Endothelial cell of umbilical vein (primary cell): Measurements from ENCODE around the gene JAGN1. TPM values are rescaled to one million over a fixed set of nuclear protein-coding genes. Genes with fewer than 3 reads are reported as not detected.

Experiments used
- BruUV-seq: library from RNA; stranded (reverse); fragments of 400-500 nt; replicated peaks from 2 replicates; lab custom pipeline; 2021; lab: Mats Ljungman, UMichigan
- CTCF ChIA-PET: fragments of 300-600, 350-600 bp; sonication (Branson Sonifier 250); formaldehyde crosslinking; loops from one replicate; lab custom pipeline; 2021; ENCODE audit warnings: antibody characterized with exemption, inconsistent platforms; lab: Charles Lee
- POLR2A ChIA-PET: fragments of 300-600, 350-600 bp; sonication (Branson Sonifier 250); formaldehyde crosslinking; loops from one replicate; lab custom pipeline; 2021; ENCODE audit warnings: antibody characterized with exemption, inconsistent platforms; lab: Charles Lee
- DNase-seq: peaks from one replicate; pipeline ENCODE4 v3.0.0-alpha.2; 2011; ENCODE audit warnings: low read depth, low spot score
- FAIRE-seq: peaks from 2 replicates; lab custom pipeline; 2011; peaks lifted over from hg19 to GRCh38; lab: Jason Lieb, UNC
- H2AFZ ChIP-seq: 2 replicates; pipeline ENCODE4 v1.6.0; 2012; ENCODE audit warnings: low read depth, low read length, control low read depth, inconsistent platforms
- H3K27ac ChIP-seq: 2 replicates; pipeline ENCODE4 v1.5.1; 2011; ENCODE audit warnings: low read depth, mild to moderate bottlenecking, control low read depth, low read length, moderate library complexity; ENCODE audit not compliant: insufficient read depth
- H3K27me3 ChIP-seq, 2 experiments: 2 replicates each; pipeline versions ENCODE4 v1.6.0 to v1.6.1; 2011; ENCODE audit warnings: low read length in 2 of 2, mixed read lengths in 1 of 2; ENCODE audit not compliant: control insufficient read depth in 2 of 2, insufficient read depth in 2 of 2
- H3K36me3 ChIP-seq, 2 experiments: 2 replicates in 1 of 2; 3 replicates in 1 of 2; pipeline ENCODE4 v1.5.1; 2011; ENCODE audit warnings: low read length in 2 of 2, mild to moderate bottlenecking in 1 of 2, moderate library complexity in 1 of 2; ENCODE audit not compliant: control insufficient read depth in 2 of 2, insufficient read depth in 2 of 2; ENCODE audit errors: extremely low read depth in 1 of 2
- H3K4me1 ChIP-seq: 3 replicates; pipeline ENCODE4 v1.5.1; 2011; ENCODE audit warnings: mild to moderate bottlenecking, low read length; ENCODE audit not compliant: control insufficient read depth, insufficient read depth; ENCODE audit errors: extremely low read depth
- H3K4me2 ChIP-seq: 2 replicates; pipeline ENCODE4 v1.6.1; 2011; ENCODE audit warnings: low read length, control low read depth, mixed read lengths; ENCODE audit not compliant: insufficient read depth
- H3K4me3 ChIP-seq, 3 experiments: fragments of 200-600 bp in 1 of 3; sonication (generic), shearing (Covaris generic) in 1 of 3; replicated peaks in 1 of 3; 2 replicates each; pipeline ENCODE4 v1.5.1; 2011 to 2016; ENCODE audit warnings: control low read depth in 3 of 3, low read length in 3 of 3, mild to moderate bottlenecking in 2 of 3, inconsistent platforms in 1 of 3, low read depth in 1 of 3, moderate library complexity in 1 of 3; ENCODE audit not compliant: insufficient read depth in 1 of 3
- H3K79me2 ChIP-seq: 2 replicates; pipeline ENCODE4 v1.6.0; 2012; ENCODE audit warnings: low read length, inconsistent platforms; ENCODE audit not compliant: control insufficient read depth, insufficient read depth
- H3K9ac ChIP-seq: replicated peaks from 2 replicates; pipeline ENCODE3; 2011; ENCODE audit warnings: low read length, control low read depth; ENCODE audit not compliant: insufficient read depth; ENCODE audit errors: extremely low read depth
- H3K9me1 ChIP-seq: replicated peaks from 3 replicates; pipeline ENCODE4 v1.6.0; 2011; ENCODE audit warnings: mild to moderate bottlenecking, low read length; ENCODE audit not compliant: control insufficient read depth, insufficient read depth; ENCODE audit errors: extremely low read depth
- H3K9me3 ChIP-seq: replicated peaks from 2 replicates; pipeline ENCODE4 v1.5.1; 2012; ENCODE audit warnings: low read length, inconsistent platforms; ENCODE audit not compliant: control insufficient read depth, insufficient read depth
- H4K20me1 ChIP-seq: replicated peaks from 2 replicates; pipeline ENCODE3; 2011; ENCODE audit warnings: mild to moderate bottlenecking, low read length; ENCODE audit not compliant: control insufficient read depth, insufficient read depth; ENCODE audit errors: extremely low read depth
- CTCF ChIP-seq, 2 donors: IDR thresholded peaks; 1 replicate in 1 of 2; 2 replicates in 1 of 2; pipeline ENCODE4 v1.5.1; 2011; ENCODE audit warnings: low read length in 2 of 2, mild to moderate bottlenecking in 2 of 2, moderate library complexity in 2 of 2, control low read depth in 1 of 2, inconsistent platforms in 1 of 2, low read depth in 1 of 2; ENCODE audit not compliant: insufficient read depth in 1 of 2; ENCODE audit errors: extremely low read depth in 1 of 2
- EZH2 ChIP-seq: IDR thresholded peaks from 2 replicates; pipeline ENCODE4 v1.6.1; 2012; ENCODE audit warnings: borderline replicate concordance, low read depth, mild to moderate bottlenecking, moderate library complexity, low read length, inconsistent platforms; ENCODE audit not compliant: severe bottlenecking
- FOS ChIP-seq: IDR thresholded peaks from 2 replicates; pipeline ENCODE4 v1.6.1; 2011; ENCODE audit warnings: mild to moderate bottlenecking, low read length, moderate library complexity, borderline replicate concordance; ENCODE audit not compliant: insufficient read depth
- GATA2 ChIP-seq: IDR thresholded peaks from 2 replicates; pipeline ENCODE4 v1.7.0; 2011; ENCODE audit warnings: low read depth, mild to moderate bottlenecking, moderate library complexity, mixed read lengths, low read length; ENCODE audit not compliant: insufficient read length, insufficient read depth
- JUN ChIP-seq: IDR thresholded peaks from 2 replicates; pipeline ENCODE4 v1.6.1; 2011; ENCODE audit warnings: borderline replicate concordance, low read depth; ENCODE audit not compliant: insufficient read length, insufficient read depth
- MAX ChIP-seq: IDR thresholded peaks from 2 replicates; pipeline ENCODE4 v1.6.1; 2011; ENCODE audit not compliant: insufficient read depth, insufficient read length
- MYC ChIP-seq: IDR thresholded peaks from one replicate; pipeline ENCODE4 v1.6.1; 2011; ENCODE audit warnings: mild to moderate bottlenecking, low read depth, low read length
- POLR2A ChIP-seq: IDR thresholded peaks from 2 replicates; pipeline ENCODE4 v1.6.1; 2012; ENCODE audit warnings: low read depth, mild to moderate bottlenecking, control low read depth, low read length
- POLR2AphosphoS5 ChIP-seq: IDR thresholded peaks from 2 replicates; pipeline ENCODE4 v1.6.1; 2012; ENCODE audit warnings: low read depth, mild to moderate bottlenecking, control low read depth, low read length, moderate library complexity; ENCODE audit not compliant: insufficient read depth
- dilution Hi-C: fragments of 300-500 bp; cut with MboI; formaldehyde crosslinking; loops from one replicate; pipeline ENCODE4 v1.15.0; 2019; ENCODE audit warnings: low sequenced_read_pairs; ENCODE audit not compliant: extremely low pct_ligation_motif_present
- intact Hi-C: fragments of 100-400 bp; cut with micrococcal nuclease; formaldehyde crosslinking; loops from one replicate; pipeline ENCODE4 v1.10.0; 2022
- polyA plus RNA-seq, 4 experiments: library from polyadenylated mRNA; depleted of rRNA in 3 of 4; stranded (reverse) in 3 of 4; unstranded in 1 of 4; fragments of >200 nt; gene quantifications; 2 replicates each; pipeline versions ENCODE4 v1.2.1 to v1.2.3, GENCODE V29; 2011 to 2012; ENCODE audit warnings: missing spikeins in 1 of 4
- total RNA-seq: library from RNA; stranded (reverse); gene quantifications from 2 replicates; pipeline ENCODE4 v1.2.3, GENCODE V29; 2021

Gene JAGN1
- total and polyA plus RNA-seq, 2 donors (not counting 3 experiments of a cell fraction or from before 2014, with no cell fraction given), result 29.6 to 46.5 TPM

GRCh38 chr3:9935966-9936510 is 45.6 kb downstream of the JAGN1 start:
- CTCF ChIA-PET, result interaction anchor here (1.8 kb wide), 1 partner anchor 10 kb away, joined by 22 read pairs; no protein-coding TSS in a partner anchor
- no peaks in the 10 kb centered on the region for H3K9me1 ChIP-seq
- no peak overlapping the region for H2AFZ ChIP-seq

More at GRCh38 chr3:9935966-9936510, 45.6 kb downstream of the JAGN1 start:
- H4K20me1 ChIP-seq, result no peaks in the 10 kb centered on the region
- no peaks in the 10 kb centered on the region for H3K27me3 ChIP-seq
- H3K4me2 ChIP-seq, result no peak overlapping the region
- FAIRE-seq (no peak), DNase-seq (no peak)
- H3K9me3 ChIP-seq, result no peaks in the 10 kb centered on the region
- H3K4me3 ChIP-seq, result no peak overlapping the region
- BruUV-seq, result no TSS peak
- no peak overlapping the region for H3K27ac ChIP-seq
- POLR2A ChIA-PET, result no interaction called here
- H3K79me2 ChIP-seq, result no peaks in the 10 kb centered on the region
- H3K9ac ChIP-seq, result no peak overlapping the region
- peaks cover 16% of the 10 kb centered on the region for H3K4me1 ChIP-seq
- TF ChIP-seq FOS (no peak), POLR2A (no peak), MAX (no peak), MYC (no peak), POLR2AphosphoS5 (no peak), GATA2 (no peak), EZH2 (no peak), JUN (no peak), CTCF (IDR thresholded peaks at IDR 0.05; ENCODE audit: extremely low read depth in 1 of 2, insufficient read depth in 1 of 2, low read depth in 1 of 2, low read length in 2 of 2) (no peak)
- dilution Hi-C loops, result no loop called here
- H3K36me3 ChIP-seq, result peaks cover 2 to 9% of the 10 kb centered on the region in 2 experiments
- intact Hi-C loops, result loop anchor here (10.0 kb wide), 2 partner anchors 431 to 799 kb away; no protein-coding TSS in a partner anchor
